ENCODE measurements around the gene HEATR1. TPM values are rescaled to one million over a fixed set of nuclear protein-coding genes. Genes with fewer than 3 reads are reported as not detected.

The HEATR1 gene, protein sequence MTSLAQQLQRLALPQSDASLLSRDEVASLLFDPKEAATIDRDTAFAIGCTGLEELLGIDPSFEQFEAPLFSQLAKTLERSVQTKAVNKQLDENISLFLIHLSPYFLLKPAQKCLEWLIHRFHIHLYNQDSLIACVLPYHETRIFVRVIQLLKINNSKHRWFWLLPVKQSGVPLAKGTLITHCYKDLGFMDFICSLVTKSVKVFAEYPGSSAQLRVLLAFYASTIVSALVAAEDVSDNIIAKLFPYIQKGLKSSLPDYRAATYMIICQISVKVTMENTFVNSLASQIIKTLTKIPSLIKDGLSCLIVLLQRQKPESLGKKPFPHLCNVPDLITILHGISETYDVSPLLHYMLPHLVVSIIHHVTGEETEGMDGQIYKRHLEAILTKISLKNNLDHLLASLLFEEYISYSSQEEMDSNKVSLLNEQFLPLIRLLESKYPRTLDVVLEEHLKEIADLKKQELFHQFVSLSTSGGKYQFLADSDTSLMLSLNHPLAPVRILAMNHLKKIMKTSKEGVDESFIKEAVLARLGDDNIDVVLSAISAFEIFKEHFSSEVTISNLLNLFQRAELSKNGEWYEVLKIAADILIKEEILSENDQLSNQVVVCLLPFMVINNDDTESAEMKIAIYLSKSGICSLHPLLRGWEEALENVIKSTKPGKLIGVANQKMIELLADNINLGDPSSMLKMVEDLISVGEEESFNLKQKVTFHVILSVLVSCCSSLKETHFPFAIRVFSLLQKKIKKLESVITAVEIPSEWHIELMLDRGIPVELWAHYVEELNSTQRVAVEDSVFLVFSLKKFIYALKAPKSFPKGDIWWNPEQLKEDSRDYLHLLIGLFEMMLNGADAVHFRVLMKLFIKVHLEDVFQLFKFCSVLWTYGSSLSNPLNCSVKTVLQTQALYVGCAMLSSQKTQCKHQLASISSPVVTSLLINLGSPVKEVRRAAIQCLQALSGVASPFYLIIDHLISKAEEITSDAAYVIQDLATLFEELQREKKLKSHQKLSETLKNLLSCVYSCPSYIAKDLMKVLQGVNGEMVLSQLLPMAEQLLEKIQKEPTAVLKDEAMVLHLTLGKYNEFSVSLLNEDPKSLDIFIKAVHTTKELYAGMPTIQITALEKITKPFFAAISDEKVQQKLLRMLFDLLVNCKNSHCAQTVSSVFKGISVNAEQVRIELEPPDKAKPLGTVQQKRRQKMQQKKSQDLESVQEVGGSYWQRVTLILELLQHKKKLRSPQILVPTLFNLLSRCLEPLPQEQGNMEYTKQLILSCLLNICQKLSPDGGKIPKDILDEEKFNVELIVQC (N-terminal part only)
- total RNA-seq: 49.2 and 51.7 TPM in 2 replicates

DNA sequence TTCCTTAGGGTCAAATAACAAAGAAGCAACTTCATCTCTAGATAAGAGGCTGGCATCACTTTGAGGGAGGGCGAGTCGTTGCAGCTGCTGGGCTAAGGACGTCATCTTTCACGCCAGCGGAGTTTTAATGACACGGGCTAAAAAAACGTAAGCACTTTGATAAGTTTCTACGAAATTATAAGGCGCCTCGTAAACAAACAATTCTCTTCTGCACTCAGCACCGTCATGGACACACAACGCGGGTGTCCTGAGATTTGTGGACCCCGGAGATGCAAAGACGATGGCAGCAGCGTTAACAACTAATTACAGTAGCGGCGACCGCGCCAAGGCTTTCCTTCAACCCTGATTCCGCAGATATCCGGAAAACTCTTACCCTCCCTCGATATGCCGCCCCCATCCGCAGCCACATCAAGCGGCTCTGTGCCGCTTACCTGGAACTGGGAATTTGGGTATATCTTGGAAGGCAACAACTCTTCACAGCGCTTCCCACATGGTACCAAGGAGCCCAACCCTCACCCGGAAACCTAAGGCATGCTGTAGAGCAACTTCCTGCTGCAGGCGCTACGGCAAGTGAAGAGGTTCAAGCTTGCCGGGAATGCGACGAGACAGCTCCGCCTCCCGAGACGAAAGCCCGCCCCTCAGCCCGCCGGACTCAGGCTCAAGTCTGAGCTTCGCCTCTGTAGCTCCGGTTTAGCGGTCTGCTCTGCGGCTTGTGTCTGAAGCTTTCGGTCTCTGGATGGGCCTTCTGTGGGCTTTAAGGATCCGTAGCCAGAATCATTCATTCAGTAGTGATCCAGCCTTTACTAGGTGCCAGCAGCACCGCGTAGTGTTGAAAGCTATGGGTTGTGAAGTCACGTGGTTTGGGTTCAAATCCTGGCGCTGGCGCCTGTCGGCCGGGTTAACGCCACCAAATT, at the start of gene HEATR1:
TSS of gene HEATR1 (minus strand) at position 526 of the 914 bp plus-strand sequence. CDS start at position 105, 421 bp downstream.
- intact Hi-C loops (cut with micrococcal nuclease): loop anchor here (1.0 to 10.0 kb wide), 8 partner anchors 80 to 781 kb away; partner anchors contain the start of genes EDARADD and MTR

DNA sequence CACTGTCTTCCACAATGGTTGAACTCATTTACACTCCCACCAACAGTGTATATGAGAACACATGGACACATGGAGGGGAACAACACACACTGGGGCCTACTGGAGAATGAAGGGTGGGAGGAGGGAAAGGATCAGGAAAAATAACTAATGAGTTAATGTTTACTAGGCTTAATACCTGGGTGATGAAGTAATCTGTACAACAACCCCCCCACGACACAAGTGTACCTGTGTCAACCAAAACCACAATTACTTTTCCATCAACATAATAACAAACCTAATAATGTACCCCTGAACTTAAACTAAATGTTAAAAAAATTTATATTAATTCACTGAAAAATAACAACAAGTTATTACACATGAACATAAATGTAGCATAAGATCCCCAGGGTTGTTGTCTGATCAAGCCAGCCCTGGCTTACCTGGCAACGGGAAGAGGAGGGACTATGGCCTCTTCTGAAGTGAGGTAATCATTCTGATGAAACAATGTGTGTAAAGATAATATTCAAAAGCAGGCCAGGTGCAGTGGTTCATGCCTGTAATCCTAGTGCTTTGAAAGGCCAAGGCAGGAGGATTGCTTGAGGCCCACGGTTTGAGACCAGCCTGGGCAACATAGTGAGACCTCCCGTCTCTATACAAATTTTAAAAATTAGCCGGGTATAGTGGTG, 40.8 kb upstream of the HEATR1 start:
- intact Hi-C loops (cut with micrococcal nuclease): no loop called here

DNA sequence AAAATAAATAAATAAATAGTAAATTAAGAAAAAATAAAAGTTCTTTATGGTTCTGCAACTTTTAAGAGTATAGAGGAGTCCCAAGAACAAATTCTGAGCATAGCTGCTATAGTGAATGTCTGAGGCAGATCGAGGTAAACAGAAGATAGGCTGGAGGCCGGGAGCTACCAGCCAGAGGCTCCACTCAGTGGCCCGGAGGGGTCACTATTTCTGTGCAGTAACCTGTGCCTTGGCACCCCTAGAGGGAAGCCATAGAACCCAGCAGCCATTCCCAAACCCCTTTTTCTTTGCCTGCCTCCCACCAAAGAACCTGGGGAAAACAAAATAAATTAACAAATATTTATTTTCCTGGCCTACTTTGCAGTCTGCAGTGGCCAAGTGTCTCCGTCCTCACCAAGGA, 38.4 kb upstream of the HEATR1 start:
- intact Hi-C loops (cut with micrococcal nuclease): no loop called here

DNA sequence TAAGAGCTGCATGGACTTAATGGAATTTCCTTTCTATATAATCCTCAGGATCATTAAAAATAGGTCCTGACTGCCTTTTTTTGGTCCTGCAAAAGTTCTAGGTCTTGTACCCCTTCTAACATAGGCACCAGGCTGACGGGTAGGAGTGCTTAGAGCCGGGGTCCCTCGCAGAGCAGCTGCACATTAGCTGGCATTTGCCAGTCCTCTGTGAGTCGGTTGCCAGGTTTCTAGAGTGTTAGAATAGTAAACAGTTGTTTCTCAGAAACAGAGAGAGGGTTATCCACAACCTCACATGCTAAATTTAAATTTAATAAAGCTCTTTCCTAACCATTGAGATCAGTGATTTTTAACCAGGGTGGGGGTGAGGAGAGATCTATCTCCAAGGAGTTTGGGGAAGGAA, 35.4 kb upstream of the HEATR1 start:
- intact Hi-C loops (cut with micrococcal nuclease): no loop called here

DNA sequence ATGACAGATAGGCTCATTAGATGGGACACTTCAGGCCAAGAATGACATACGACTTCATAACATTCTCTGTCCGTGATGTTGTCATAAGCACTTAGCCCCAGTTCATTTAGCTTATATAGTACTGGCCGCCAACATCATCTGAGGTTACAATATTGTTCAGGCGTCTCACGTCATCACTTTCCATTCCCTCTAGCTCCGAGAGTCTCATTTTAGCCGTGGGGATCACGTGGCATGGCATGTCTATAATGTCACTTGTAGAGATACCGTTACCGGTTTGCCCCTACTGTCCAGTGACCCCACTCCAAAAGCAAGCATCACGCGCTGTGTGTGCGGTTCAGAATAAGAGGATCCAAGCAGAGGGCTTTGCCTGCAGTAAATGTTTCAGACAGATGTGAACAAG, 34.6 kb upstream of the HEATR1 start:
- intact Hi-C loops (cut with micrococcal nuclease): no loop called here

DNA sequence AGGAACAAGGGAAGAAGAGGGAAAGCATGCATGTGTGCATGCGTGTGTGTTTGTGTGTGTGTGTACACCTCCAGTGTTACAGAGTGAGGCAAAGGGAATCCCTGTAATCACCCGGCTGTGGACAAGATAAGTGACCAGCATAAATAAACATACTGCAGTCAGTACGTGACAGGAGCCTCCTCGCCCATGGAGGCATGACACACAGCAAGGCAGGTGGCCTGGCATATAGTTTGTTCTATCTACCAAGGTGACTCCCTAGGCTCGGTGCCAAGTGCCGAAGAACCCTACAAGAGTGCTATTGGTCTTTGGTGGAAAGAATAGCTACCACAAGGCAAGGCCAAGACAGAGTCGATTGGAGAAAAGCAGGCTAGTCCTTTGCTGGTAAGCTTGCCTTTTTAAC, 31.7 kb upstream of the HEATR1 start:
- intact Hi-C loops (cut with micrococcal nuclease): no loop called here

DNA sequence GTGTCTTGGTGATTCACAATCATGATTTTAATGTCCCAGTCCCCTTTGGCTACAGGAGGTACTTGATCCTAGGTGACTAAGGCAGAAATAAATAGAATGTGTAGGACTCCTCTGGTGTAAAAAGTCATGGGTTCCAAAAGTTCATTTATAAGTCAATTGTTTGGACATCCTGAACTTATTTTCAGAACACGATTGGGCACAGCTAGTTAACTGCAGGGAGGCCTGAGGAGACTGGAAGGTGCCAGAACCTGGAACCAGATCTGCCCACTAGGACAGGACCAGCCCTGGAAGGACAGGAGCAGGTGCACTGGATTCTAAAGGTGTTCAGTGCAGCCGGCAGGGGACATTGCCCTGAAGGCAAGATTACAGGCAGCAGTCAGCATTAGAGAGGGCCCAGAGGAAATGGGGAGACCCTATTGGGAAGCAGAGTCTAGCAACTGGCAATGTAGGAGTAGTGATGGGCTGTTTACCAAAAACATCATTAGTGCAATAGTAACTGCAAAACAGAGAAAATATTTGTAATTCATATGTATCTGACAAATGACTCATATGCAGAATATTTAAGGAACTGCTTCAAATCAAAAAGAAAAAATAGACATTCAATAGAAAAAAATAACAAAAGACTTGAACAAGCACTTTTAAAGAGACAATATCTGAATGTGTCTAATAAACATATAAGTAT, 23.6 kb upstream of the HEATR1 start:
- intact Hi-C loops (cut with micrococcal nuclease): no loop called here

DNA sequence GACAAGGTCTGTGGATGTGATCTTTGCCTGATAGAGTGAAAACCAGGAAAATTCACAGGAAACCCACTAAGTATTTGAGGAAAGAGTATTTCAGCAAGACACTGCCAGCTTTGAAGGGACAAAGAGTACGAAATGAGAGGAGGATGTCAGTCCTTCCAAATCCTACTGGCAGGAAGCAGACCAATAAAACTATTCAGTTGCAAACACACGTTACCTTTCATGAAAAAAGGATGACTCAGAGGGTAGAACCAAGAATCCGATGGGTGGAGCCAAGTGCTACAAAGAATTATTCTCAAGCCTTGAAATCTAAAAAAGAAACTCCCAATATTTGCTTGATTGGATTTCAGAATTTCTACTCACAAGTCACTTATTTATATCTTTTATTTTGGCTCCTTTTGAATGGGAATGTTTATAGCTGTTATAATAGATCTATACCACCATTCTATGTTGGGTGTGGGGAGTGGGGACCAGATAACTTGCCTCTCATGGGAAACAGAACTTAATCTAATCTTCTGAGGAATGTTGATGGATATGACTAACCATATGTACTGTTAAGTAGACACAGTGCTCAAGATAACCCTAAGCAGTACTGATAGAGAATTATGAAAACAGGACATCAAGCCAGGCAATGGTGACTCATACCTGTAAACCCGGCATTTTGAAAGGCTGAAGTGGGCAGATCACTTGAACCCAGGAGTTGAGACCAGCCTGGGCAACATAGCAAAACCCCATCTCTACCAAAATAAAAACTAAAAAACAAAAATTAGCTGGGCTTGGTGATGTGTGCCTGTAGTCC, 19.3 kb upstream of the HEATR1 start:
- intact Hi-C loops (cut with micrococcal nuclease): no loop called here

DNA sequence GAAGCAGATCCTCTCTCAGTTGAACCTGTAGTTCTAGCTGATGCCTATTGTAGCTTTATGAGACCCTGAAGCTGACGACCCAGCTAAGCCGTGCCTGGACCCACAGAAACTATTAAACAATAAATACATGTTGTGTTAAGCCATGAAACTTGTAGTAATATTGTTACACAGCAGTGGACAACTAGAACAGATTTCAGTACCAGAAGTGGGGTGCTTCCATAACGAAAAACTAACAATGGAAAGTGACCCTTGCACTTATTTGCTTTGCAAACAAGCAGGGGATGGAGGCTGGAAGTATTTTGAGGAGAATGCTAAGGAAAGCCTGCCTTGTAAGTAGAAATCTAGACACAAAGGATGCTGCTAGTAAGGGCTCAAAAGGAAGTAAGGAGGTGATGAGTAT, 18.1 kb upstream of the HEATR1 start:
- intact Hi-C loops (cut with micrococcal nuclease): no loop called here

DNA sequence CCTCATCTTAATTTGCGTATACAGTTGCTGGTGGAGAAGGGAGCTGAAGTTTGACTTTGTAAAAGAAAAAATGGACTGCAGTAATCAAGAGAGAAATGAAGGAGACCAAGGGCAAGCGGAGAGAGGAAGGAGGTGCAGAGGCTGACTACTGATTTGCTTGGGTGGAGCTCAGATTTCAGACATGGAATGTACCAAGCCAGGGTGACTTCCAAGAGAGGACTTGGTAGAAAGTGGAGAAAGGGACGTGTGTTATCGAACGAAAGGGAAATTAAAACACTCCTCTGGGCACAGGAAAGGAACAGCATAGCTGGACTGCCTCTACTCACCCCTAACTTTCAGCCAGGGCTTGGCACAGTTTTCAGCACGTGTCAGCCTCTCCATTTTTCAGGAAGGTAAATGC, 15.1 kb upstream of the HEATR1 start:
- intact Hi-C loops (cut with micrococcal nuclease): no loop called here

DNA sequence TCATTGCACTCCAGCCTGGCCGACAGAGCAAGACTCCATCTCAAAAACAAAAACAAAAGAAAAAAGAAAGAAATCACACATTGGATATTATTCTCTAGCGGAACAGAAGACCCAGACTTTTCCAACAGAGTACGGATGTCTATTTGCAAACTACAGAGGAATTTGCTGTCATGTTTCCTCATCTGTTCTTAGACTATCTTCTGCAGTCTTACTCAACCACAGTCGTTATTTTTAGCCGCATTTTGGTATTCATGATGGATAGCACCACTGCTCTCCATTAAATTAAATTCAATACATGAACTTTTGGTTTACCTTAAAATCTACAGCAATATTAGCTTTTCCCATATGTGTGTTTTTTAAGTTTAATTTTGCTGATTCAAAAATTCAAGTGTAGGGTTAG, 14.2 kb upstream of the HEATR1 start:
- intact Hi-C loops (cut with micrococcal nuclease): no loop called here

DNA sequence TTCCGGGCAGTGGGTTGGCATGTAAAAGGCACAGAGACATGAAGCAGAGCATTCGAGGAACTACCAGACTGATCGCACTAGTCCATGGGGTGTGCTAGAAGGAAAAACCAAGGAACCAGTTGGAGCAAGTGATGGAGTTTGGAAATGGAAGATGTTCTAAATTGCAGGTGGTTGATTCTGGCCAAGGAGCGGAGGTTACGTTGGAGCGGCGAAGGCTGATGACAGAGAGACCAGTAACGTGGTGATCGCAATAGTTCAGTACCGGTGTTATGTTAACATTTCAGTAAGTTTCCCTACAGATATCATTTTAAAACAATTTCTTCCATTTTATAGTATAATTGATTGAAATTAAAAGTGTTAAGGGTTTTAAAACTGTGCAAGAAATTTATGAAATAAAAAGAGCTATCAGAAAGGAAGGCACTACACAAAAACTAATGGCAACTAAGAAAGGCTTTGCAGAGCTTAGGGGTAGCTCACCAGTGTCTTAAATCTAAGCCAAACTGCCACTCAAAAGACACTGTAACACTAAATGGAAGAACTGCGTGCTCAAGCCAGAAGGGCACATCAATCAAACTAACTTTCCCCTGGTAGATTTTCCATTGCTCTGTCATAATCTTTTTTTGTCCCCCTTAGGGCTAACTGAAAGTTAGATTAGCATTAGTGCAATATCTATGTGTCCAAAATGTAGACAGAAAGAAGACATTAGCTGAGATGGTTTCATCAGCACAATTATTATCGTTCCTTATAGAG, 11.3 kb upstream of the HEATR1 start:
- intact Hi-C loops (cut with micrococcal nuclease): no loop called here

DNA sequence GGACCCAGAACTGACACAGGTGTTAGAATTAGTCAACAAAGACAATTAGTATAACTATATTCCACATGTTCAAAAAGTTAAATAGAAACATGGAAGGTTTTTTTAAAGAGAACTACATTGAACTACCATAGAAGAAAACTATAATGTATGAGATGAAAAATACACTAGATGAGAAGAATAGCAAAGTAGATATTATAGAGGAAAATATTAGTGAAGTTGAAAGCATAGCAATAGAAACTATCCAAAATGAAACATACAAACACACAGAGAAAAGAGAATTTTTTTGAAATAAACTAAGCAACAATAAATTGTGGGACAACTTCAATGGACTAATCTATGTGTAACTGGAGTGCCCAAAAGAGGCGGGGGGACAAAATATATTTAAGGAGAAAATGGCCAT, 8.0 kb upstream of the HEATR1 start:
- intact Hi-C loops (cut with micrococcal nuclease): no loop called here

DNA sequence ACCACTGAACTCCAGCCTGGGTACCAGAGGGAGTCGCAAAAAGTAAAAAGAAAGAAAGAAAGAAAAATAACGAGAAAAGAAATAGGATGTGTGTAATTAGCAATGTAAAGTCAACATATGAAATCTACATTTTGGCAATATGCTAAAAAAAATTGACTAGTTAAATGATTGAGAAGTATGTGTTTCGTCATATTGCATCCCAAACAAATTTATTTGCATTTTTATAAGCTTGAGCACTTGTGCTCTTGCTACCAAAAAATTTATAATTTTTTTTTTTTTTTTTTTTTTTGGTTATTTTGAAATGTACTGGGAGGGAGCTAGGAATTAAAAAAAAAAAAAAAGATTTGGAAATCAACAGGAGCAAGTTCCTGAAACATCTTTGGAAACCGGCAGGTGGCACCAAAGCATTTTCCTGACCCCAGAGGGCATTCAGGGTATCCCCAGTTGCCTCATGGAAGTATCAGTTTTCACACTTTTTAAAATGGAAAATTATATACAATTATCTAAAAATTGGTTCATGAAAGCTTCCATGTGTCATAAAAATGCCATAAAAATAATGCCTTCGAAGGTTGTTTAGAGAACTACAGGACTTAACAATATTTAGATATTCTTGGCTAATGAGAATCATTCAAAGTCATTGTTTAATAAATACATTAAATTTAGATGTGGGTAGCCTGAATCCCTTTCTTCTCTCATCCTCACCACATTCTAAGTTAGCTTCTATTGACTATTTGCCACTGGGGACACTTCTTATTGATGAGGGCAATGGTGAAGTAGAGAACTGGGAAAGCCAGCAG, 4.8 kb upstream of the HEATR1 start:
- intact Hi-C loops (cut with micrococcal nuclease): loop anchor here (10.0 kb wide), 2 partner anchors 504 to 776 kb away; no protein-coding TSS in a partner anchor

DNA sequence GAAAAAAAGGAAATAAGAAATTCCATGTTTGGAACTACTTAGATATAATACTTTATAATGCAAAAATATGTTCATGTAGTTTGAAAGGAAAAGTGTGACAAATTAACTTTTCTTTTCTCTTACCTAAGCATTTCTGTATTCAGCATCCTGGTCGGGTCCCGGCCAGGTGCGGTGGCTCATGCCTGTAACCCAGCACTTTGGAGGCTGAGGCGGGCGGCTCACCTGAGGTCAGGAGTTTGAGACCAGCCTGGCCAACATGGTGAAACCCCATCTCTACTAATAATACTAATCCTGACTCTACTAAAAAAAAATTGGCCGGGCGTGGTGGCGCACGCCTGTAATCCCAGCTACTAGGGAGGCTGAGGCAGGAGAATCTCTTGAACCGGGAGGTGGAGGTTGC, 3.3 kb upstream of the HEATR1 start:
- intact Hi-C loops (cut with micrococcal nuclease): loop anchor here (10.0 kb wide), 2 partner anchors 503 to 777 kb away; no protein-coding TSS in a partner anchor
